DMS79 treated with DMSO at 0.1 percent for 48 hours (cell line): ENCODE measurements around the gene SGCD.

Experiments
- DNase-seq: peaks from one replicate; lab custom pipeline; 2025; lab: John Stamatoyannopoulos, UW

SGCD gene

DNA sequence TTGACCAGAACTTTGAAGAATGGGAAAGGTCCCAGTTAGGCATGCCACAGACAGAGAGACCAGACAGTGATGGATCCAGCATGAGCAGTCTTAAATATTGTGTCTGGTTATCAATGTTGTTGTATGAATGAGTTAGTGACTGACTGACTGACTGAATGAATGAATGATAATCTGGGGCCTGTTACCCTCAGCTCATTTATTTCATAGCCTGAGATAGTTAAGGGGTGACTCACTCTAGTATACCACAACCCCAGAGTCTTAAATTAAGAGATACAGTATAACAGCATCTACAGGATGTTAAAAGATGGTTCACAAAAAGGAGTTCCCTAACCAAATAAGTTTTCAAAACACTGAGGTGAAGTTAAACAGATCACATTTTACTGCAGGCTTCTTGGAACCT is 133.5 kb downstream of the SGCD start:
- DNase-seq, result no peak

GRCh38 chr5:156466871-156467270 is 139.9 kb downstream of the SGCD start:
- DNase-seq, result no peak

DNA sequence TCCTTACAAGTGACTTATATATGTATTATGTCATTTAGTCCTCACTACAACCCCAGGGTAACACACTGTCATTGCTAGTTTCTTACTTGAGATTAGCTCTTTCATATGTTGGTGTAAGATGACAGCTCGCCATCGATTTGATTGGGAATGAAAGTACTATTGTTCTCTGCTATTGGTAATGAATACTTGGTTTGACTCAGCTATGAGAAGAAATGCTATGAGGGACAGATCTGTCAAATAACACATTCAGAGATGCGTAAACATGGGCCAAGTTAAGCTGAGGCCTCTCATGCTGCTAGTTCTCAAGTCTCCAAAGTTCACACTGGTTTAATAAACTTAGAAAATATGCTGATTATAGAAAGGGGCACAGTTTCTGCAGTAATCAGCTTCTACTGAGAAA is 142.7 kb downstream of the SGCD start:
- DNase-seq, result no peak

- DNase-seq, result no peak
Measured at GRCh38 chr5:156471893-156472292, 144.9 kb downstream of the SGCD start.

GRCh38 chr5:156473269-156473908 is 146.4 kb downstream of the SGCD start:
- no peak for DNase-seq

DNA sequence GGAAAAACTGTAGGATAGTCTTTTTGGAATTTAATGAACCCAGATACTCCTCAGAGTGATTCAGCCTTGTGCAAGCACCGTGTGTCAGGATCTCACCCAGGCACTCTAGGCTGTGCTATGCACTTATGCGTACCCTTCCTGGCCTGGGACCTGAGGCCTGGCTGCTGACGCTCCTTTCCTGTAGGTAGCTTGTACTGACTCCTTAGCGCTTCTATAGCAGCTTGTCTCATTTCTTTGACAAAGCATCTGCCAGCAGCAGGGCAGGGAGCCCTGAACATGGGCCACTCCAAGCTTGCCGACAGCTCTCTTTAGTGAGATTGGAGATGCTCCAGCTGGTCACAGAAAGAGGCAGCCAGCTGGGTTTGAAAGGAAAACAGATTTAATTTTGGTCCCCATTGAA is 147.3 kb downstream of the SGCD start:
- no peak for DNase-seq

- no peak for DNase-seq
Measured at GRCh38 chr5:156475182-156476157, 148.5 kb downstream of the SGCD start.

DNA sequence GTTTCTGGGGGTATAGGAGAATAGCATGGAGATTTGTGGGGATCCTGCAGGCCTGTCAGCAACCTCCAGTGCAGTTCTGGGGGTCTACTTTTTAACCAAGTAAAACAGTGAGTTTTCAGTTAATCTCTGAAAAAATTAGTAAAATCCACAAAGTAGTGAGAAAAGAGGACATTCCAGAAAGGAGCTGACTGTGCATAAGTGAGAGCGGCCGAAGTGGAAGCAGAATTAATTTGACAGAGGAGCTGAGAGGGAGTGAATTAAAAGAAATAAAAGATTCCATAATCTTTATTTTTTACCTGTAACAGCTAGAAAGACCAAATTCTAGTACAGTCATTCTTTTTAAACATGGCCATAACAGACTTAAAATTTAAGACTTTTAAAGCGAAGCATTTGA is 149.2 kb downstream of the SGCD start:
- DNase-seq, result no peak

GRCh38 chr5:156476678-156477077 is 149.7 kb downstream of the SGCD start:
- no peak for DNase-seq

DNA sequence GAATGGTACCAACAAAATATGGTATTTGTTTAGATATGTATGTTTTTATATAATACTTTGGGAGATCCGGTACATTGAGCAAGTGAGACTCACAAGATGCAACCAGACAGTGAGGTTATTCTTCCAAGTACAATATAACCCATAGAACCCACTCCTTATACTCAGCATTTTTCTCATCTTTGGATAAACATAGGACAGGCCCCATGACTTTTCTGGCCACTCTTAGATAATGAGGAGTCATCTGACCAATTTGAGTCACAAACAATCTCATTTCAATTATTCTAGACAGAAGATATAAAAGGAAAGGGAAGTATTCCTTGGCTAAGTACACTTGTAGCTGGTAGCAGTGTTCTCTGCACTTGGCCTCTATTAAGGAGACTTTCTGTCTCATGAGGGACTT is 150.2 kb downstream of the SGCD start:
- DNase-seq, result no peak

DNA sequence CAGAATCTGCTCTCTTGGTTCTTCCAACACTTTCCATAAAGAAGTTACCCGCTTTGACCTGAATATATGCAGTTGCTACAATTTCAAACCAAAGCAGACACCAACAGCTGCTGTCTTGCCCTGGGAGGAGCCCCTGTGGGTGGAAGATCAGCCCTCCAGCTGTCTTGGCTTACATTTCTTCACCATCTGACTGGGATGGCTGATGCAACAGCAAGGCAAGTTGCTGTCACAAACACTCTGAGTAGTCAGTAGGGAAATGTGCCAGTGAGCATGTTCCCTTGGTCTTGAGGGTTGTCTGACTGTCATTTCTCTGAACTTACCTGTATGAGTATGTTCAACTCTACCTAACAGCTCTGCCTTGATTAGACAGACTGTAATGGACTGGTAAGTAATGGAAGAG is 152.9 kb downstream of the SGCD start:
- no peak for DNase-seq

- DNase-seq, result no peak
Measured at GRCh38 chr5:156481741-156482140, 154.8 kb downstream of the SGCD start.

DNA sequence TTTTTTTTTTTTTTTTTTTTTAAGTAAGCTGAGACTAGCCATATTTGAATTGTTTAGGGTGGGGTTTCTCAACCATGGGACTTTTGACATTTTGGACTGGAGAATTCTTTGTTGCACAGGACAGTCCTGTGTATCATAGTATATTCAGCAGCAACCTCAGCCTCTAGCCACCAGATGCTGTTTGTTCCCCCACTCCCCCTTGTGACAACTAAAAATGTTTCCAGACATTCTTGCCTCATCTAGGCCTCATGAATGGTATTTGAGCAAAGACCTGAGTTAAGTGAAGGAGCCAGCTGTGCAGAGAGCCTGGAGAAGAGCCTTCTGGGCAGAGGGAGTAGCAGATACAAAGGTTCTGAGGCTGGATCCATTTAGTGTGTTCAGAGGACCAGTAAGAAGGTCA is 155.9 kb downstream of the SGCD start:
- DNase-seq, result no peak

- no peak for DNase-seq
Measured at GRCh38 chr5:156486394-156487238, 159.7 kb downstream of the SGCD start.

GRCh38 chr5:156491766-156492165 is 164.8 kb downstream of the SGCD start:
- DNase-seq, result no peak

DNA sequence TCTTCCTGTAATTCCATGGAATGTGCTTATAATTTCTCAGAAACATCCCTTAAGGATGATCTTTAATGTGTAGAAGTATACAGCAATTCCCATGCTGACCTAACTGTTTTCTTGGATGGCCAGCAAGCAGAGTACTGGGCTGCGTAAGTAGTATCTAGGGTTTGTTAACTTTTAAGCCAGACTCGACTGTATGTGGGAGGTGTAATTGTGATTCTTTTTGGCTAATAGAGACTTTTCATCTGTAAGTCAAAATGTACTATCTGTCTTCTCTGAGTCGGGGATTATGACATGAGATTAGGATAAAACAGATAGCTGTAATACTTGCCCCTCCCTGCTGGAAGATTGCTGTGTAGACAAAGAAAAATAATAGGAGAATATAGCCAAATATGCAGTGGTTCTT is 169.3 kb downstream of the SGCD start:
- no peak for DNase-seq

DNA sequence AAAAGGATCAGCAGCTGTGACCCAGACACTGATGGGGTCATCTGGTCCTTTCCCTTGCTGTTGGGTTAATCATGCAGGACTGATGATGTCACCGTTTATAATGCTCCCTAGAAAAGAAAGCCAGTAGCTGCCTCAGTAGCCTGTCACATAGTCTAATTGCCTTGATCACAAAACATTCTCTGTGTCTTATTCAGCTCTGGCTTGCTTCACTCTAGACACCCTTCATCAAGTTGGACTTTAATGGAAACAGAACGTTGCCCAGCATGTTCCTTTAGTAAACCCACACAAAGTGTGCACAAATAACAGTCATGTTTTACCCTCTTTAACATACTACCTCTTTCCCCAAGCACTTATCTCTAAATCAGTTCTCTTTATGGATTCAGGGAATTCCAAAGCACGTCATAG is 170.8 kb downstream of the SGCD start:
- no peak for DNase-seq

- DNase-seq, result no peak
Measured at GRCh38 chr5:156498226-156498980, 171.4 kb downstream of the SGCD start.

DNA sequence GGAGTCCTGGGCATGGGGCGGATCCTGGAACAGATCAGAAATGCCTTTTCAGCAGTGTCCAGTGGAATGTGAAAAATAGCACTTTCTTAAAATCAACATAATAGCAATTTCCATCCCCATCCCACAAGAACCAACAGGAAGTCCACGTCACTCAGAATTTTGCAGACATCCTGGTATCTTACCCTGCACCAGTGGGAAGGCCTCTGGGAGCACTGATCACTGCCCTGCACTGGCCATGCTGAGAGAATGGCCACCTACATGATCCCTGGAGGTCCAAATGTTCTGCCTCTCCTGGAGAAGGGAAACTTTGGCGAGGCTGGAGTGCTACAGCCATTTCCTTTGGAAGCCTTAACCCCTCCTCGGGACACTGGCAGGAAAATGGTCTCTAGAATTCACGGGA is 173.8 kb downstream of the SGCD start:
- no peak for DNase-seq

GRCh38 chr5:156505101-156505500 is 178.1 kb downstream of the SGCD start:
- DNase-seq, result no peak

DNA sequence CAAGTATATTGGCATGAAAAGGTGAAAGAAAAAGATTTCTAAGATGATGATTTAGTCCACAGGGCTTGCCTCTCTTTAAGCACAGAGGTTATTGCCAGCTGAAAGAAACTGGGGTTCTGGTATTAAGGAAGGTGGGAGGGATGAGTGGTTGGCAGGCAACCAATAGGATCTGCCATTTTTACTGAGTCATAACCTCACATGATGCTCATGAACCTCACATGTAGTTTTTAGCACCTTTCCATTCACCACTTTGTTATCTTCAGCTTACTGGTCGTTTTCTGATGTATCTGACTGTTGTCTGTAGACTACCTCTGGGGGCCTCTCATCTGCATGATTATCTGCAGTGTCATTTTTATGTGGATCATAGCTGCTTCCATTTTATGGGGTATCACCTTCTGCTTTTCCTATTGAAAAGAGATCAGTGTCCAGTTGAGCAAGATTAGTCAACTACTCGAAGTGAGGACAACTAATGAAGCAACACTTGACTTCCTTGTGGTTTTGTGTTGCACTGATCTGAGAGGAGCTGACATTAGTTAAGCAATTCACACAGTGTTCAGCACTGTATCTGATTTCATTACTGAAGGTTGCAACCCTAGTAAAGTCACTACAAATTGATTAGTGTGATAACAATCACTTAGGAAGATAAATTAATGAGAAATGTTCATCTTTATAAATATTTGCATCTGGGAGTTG is 186.3 kb downstream of the SGCD start:
- no peak for DNase-seq
